HL-60 (cell line): ENCODE measurements around the gene ARFIP2.

Source experiments
- DNase-seq, 2 experiments: peaks; one replicate each; pipeline ENCODE4 v3.0.0-alpha.2; 2010 to 2020; ENCODE audit warnings: low read depth in 1 of 2, low spot score in 1 of 2
- H3K27ac ChIP-seq: fragments of 250-450 bp; sonication (Bioruptor Pico); replicated peaks from 2 replicates; pipeline ENCODE4 v1.5.1; 2020; ENCODE audit warnings: mild to moderate bottlenecking, moderate library complexity
- H3K27me3 ChIP-seq: fragments of 250-450 bp; sonication (Bioruptor Pico); 2 replicates; pipeline ENCODE4 v1.5.1; 2021; ENCODE audit warnings: mild to moderate bottlenecking, moderate library complexity; ENCODE audit not compliant: insufficient read depth, poor library complexity, severe bottlenecking
- H3K4me3 ChIP-seq: replicated peaks from 2 replicates; pipeline ENCODE4 v1.5.1; 2011; ENCODE audit warnings: mild to moderate bottlenecking, control low read depth, low read length; ENCODE audit not compliant: insufficient read depth
- CTCF ChIP-seq: IDR thresholded peaks from one replicate; pipeline ENCODE4 v1.5.1; 2011; ENCODE audit warnings: low read length, control low read depth, inconsistent platforms; ENCODE audit not compliant: insufficient read depth
- GABPA ChIP-seq: IDR thresholded peaks from 2 replicates; pipeline ENCODE4 v1.6.1; 2012; ENCODE audit warnings: low read depth
- POLR2AphosphoS5 ChIP-seq: IDR thresholded peaks from 2 replicates; pipeline ENCODE4 v1.6.1; 2012; ENCODE audit warnings: low read depth
- SPI1 ChIP-seq: IDR thresholded peaks from 2 replicates; pipeline ENCODE4 v1.6.1; 2012; ENCODE audit warnings: low read depth, mild to moderate bottlenecking, borderline replicate concordance
- TF ChIP-seq, protein P1 (sequence below): IDR thresholded peaks from 2 replicates; pipeline ENCODE4 v1.6.1; 2012; ENCODE audit warnings: low read depth; ENCODE audit not compliant: insufficient replicate concordance

ARFIP2 gene

GRCh38 chr11:6489306-6489705, 8.2 kb upstream of the ARFIP2 start:
- Histone ChIP-seq H3K27ac (no peak overlapping the region), H3K4me3 (no peak overlapping the region), H3K27me3 (no peaks in the 10 kb centered on the region)
- TF ChIP-seq, protein P1, sequence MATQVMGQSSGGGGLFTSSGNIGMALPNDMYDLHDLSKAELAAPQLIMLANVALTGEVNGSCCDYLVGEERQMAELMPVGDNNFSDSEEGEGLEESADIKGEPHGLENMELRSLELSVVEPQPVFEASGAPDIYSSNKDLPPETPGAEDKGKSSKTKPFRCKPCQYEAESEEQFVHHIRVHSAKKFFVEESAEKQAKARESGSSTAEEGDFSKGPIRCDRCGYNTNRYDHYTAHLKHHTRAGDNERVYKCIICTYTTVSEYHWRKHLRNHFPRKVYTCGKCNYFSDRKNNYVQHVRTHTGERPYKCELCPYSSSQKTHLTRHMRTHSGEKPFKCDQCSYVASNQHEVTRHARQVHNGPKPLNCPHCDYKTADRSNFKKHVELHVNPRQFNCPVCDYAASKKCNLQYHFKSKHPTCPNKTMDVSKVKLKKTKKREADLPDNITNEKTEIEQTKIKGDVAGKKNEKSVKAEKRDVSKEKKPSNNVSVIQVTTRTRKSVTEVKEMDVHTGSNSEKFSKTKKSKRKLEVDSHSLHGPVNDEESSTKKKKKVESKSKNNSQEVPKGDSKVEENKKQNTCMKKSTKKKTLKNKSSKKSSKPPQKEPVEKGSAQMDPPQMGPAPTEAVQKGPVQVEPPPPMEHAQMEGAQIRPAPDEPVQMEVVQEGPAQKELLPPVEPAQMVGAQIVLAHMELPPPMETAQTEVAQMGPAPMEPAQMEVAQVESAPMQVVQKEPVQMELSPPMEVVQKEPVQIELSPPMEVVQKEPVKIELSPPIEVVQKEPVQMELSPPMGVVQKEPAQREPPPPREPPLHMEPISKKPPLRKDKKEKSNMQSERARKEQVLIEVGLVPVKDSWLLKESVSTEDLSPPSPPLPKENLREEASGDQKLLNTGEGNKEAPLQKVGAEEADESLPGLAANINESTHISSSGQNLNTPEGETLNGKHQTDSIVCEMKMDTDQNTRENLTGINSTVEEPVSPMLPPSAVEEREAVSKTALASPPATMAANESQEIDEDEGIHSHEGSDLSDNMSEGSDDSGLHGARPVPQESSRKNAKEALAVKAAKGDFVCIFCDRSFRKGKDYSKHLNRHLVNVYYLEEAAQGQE, result no peak
- no peak for DNase-seq

GRCh38 chr11:6488821-6489220, 7.7 kb upstream of the ARFIP2 start:
- H3K27me3 ChIP-seq, result no peaks in the 10 kb centered on the region
- no peak for DNase-seq
- TF ChIP-seq POLR2AphosphoS5, result no peak
- TF ChIP-seq, protein P1, result no peak
- no peak for TF ChIP-seq GABPA
- TF ChIP-seq SPI1, result no peak
- no peak for TF ChIP-seq CTCF
- no peak overlapping the region for H3K4me3 ChIP-seq
- H3K27ac ChIP-seq, result no peak overlapping the region

DNA sequence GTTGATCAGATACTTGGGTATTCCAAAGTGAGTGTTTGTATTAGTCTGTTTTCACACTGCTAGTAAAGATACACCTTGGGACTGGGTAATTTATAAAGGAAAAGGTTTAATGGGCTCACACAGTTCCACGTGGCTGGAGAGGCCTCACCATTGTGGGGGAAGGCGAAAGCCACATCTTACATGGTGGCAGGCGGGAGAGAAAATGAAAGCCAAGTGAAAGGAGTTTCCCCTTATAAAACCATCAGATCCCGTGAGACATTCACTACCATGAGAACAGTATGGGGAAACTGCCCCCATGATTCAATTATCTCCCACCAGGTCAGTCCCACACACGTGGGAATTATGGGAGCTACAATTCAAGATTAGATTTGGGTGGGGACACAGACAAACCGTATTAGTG, 7.2 kb upstream of the ARFIP2 start:
- Histone ChIP-seq H3K4me3 (no peak overlapping the region), H3K27me3 (no peaks in the 10 kb centered on the region), H3K27ac (no peak overlapping the region)
- DNase-seq, result no peak
- TF ChIP-seq GABPA (no peak), SPI1 (no peak), CTCF (no peak), POLR2AphosphoS5 (no peak)
- TF ChIP-seq, protein P1, result no peak

GRCh38 chr11:6486938-6487337, 5.8 kb upstream of the ARFIP2 start:
- Histone ChIP-seq H3K27ac (no peak overlapping the region), H3K4me3 (no peak overlapping the region), H3K27me3 (no peaks in the 10 kb centered on the region)
- TF ChIP-seq POLR2AphosphoS5 (no peak), CTCF (no peak), SPI1 (no peak)
- TF ChIP-seq, protein P1, result no peak
- DNase-seq, result no peak
